ENCODE measurements around the gene C20orf204. TPM values are rescaled to one million over a fixed set of nuclear protein-coding genes. Genes with fewer than 3 reads are reported as not detected.

The C20orf204 gene
- total and polyA plus RNA-seq, 7 donors = 0.25 to 0.71 (median 0.52) TPM; not detected in 1

DNA sequence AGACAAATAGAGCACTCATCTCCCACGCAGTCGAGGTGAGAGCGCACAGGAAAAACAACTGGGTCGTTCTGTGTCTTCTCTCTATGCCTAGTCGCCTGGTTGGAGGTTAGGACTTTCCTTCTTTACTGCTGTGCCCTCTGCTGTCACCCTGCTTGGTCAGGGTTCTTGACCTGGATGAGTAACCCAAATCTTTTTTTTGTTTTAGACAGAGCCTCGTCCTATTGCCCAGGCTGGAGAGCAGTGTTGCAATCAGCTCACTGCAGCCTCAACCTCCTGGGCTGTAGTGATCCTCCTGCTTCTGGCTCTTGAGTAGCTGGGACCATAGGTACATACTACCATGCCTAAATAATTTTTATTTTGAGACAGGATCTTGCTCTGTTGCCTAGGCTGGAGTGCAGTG, 30.6 kb upstream of the C20orf204 start:
- DNase-seq (no peak), ATAC-seq (peak in 1 of 4 donors; percentile 30)
- intact Hi-C loops (cut with DNase I) = no loop called here
- Histone ChIP-seq H3K9me3 (no peaks in the 10 kb centered on the region), H3K27me3 (ENCODE audit: insufficient read depth in 3 of 3, low read length in 2 of 3) (no peaks in the 10 kb centered on the region), H3K4me1 (peaks cover 5% of the 10 kb centered on the region), H3K27ac (no peak overlapping the region), H3K4me3 (no peak overlapping the region), H3K36me3 (ENCODE audit: insufficient read depth in 1 of 2, low read depth in 1 of 2) (peaks cover 0 to 72% of the 10 kb centered on the region in 2 donors)
- TF ChIP-seq, protein P1, sequence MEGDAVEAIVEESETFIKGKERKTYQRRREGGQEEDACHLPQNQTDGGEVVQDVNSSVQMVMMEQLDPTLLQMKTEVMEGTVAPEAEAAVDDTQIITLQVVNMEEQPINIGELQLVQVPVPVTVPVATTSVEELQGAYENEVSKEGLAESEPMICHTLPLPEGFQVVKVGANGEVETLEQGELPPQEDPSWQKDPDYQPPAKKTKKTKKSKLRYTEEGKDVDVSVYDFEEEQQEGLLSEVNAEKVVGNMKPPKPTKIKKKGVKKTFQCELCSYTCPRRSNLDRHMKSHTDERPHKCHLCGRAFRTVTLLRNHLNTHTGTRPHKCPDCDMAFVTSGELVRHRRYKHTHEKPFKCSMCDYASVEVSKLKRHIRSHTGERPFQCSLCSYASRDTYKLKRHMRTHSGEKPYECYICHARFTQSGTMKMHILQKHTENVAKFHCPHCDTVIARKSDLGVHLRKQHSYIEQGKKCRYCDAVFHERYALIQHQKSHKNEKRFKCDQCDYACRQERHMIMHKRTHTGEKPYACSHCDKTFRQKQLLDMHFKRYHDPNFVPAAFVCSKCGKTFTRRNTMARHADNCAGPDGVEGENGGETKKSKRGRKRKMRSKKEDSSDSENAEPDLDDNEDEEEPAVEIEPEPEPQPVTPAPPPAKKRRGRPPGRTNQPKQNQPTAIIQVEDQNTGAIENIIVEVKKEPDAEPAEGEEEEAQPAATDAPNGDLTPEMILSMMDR (IDR thresholded peaks at IDR 0.05) = no peak
- 78 to 88% (median 86%) methylated on average over 6 of the region's 6 CpGs for WGBS, 3 donors

DNA sequence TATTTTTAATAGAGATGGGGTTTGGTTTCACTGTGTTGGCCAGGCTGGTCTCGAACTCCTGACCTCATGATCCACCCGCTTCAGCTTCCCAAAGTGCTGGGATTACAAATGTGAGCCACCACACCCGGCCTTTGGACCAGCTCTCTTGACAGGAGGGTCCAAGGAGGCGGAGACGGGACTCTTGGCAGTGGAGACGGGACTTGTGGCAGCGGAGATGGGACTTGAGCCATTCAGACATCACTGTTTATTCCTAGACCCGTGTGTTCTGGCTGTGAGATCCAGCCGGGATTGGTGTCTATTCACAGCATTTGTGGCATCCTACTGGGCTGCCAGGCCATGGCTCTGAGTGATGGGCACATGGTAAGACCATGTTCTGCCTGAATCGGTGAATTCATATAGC, 29.5 kb upstream of the C20orf204 start:
- TF ChIP-seq, protein P1 (IDR thresholded peaks at IDR 0.05) = no peak
- Histone ChIP-seq H3K36me3 (ENCODE audit: insufficient read depth in 1 of 2, low read depth in 1 of 2) (peaks cover 2 to 72% of the 10 kb centered on the region in 2 donors), H3K4me3 (no peak overlapping the region), H3K27ac (no peak overlapping the region), H3K9me3 (no peaks in the 10 kb centered on the region), H3K27me3 (ENCODE audit: insufficient read depth in 3 of 3, low read length in 2 of 3) (no peaks in the 10 kb centered on the region), H3K4me1 (peaks cover 4% of the 10 kb centered on the region)
- DNase-seq = no peak
- WGBS, 3 donors = 48 to 73% (median 51%) methylated on average over 10 of the region's 10 CpGs
- intact Hi-C loops (cut with DNase I) = no loop called here
- ATAC-seq = no peak

DNA sequence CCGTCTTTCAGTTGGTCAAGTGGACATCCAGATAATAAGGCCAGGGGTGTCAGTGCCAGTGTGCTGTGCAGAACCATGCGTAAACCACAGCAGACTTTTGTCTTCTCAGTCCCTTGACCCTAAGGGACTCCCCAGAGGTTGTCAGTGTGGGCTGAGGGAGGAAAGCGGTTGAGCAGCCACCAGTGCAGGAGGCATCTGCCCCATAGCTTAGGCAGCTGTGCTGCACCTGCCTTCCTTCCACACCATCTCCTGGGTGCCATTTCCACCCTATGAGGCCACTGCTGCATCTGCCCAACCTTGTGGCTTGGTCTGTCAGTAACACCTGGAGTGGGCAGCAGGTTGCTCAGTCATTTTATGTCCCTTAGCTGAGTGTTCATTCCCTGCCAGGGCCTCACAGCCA, 29.1 kb upstream of the C20orf204 start:
- intact Hi-C loops (cut with DNase I) = no loop called here
- Histone ChIP-seq H3K9me3 (no peaks in the 10 kb centered on the region), H3K36me3 (ENCODE audit: insufficient read depth in 1 of 2, low read depth in 1 of 2) (peaks cover 3 to 71% of the 10 kb centered on the region in 2 donors), H3K27ac (no peak overlapping the region), H3K4me3 (no peak overlapping the region), H3K27me3 (ENCODE audit: insufficient read depth in 3 of 3, low read length in 2 of 3) (no peaks in the 10 kb centered on the region), H3K4me1 (no peaks in the 10 kb centered on the region)
- no peak for DNase-seq
- no peak for ATAC-seq
- 91 to 96% (median 94%) methylated on average over 3 of the region's 3 CpGs for WGBS, 3 donors
- TF ChIP-seq, protein P1 (IDR thresholded peaks at IDR 0.05) = no peak

DNA sequence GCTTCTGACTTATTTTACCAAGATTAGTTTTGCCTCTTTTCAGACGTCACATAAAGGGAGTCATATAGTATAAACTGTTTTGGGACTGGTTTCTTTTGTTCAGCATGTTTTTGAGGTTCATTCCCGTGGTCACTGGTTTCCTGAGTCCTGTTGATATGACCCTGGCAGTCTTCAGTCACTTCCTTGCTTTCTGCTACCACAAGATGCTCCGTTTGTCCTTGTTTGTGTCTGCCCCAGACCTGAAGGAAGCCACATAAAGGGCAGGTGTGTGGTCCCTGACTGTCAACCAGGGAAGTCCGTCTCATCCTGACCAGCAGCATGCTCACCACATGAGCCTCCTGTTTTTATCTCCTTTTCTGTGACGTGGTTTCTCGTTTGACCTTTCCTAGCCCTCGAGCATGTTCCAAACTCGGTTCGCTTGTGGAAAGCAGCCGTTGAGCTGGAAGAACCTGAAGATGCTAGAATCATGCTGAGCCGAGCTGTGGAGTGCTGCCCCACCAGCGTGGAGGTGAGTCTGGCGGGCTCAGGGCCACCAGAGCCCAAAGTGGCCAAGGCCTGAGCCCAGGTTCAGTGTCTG, 26.1 kb upstream of the C20orf204 start:
- no peak overlapping the region for H3K27ac ChIP-seq

More for the DNA sequence above, 26.1 kb upstream of the C20orf204 start:
- ATAC-seq = no peak
- Histone ChIP-seq H3K27me3 (ENCODE audit: insufficient read depth in 3 of 3, low read length in 2 of 3) (no peaks in the 10 kb centered on the region), H3K9me3 (no peaks in the 10 kb centered on the region), H3K36me3 (ENCODE audit: insufficient read depth in 1 of 2, low read depth in 1 of 2) (peaks cover 7 to 64% of the 10 kb centered on the region in 2 donors), H3K4me3 (no peak overlapping the region), H3K4me1 (no peaks in the 10 kb centered on the region)
- WGBS, 3 donors = 91 to 95% (median 92%) methylated on average over 13 of the region's 13 CpGs
- TF ChIP-seq, protein P1 (IDR thresholded peaks at IDR 0.05) = no peak
- intact Hi-C loops (cut with DNase I) = no loop called here
- no peak for DNase-seq
